ENCODE results near the gene TTLL11. TPM values are rescaled to one million over a fixed set of nuclear protein-coding genes. Genes with fewer than 3 reads are reported as not detected.

The TTLL11 gene
- total RNA-seq, 4 donors from 2014 or later, result 9.8 to 18.6 (median 15.6) TPM

GRCh38 chr9:121773954-121774714, 319.0 kb downstream of the TTLL11 start:
- no peak for DNase-seq (ENCODE audit: low spot score in 2 of 2)
- TF ChIP-seq EP300 (IDR thresholded peaks at IDR 0.05), result no peak
- TF ChIP-seq POLR2A (IDR thresholded peaks at IDR 0.05), result no peak
- Histone ChIP-seq H3K36me3 (peaks cover 0 to 80% (median 0%) of the 10 kb centered on the region in 3 donors), H3K27me3 (no peaks in the 10 kb centered on the region), H3K4me1 (peaks cover 0 to 60% (median 20%) of the 10 kb centered on the region in 4 donors), H3K4me3 (no peak overlapping the region), H3K9me3 (peaks cover 0 to 6% (median 2%) of the 10 kb centered on the region in 4 donors), H3K27ac (peak overlapping the region; percentile 42 to 86 (median 76))
- 87 to 91% methylated on average over 17 to 18 of the region's 19 CpGs for WGBS, 2 donors

- no peak overlapping the region for H3K4me3 ChIP-seq
- 64 to 78% methylated on average over 7 to 8 of the region's 18 CpGs for WGBS, 2 donors
- DNase-seq (ENCODE audit: low spot score in 2 of 2), result no peak
- TF ChIP-seq CTCF (IDR thresholded peaks at IDR 0.05) (no peak), POLR2A (IDR thresholded peaks at IDR 0.05) (no peak), EP300 (IDR thresholded peaks at IDR 0.05) (no peak)
- H3K9me3 ChIP-seq, result peaks cover 0 to 5% (median 2%) of the 10 kb centered on the region in 4 donors
- H3K36me3 ChIP-seq, result peaks cover 0 to 84% (median 5%) of the 10 kb centered on the region in 3 donors
- H3K27ac ChIP-seq, result peak overlapping the region; percentile 42 to 86 (median 76)
- H3K27me3 ChIP-seq, result no peaks in the 10 kb centered on the region
- peaks cover 0 to 52% (median 17%) of the 10 kb centered on the region in 4 donors for H3K4me1 ChIP-seq
These were observed 319.7 kb downstream of the TTLL11 start for GRCh38 chr9:121773286-121773953.

- H3K36me3 ChIP-seq, result peaks cover 0 to 84% (median 5%) of the 10 kb centered on the region in 3 donors
These were observed 320.4 kb downstream of the TTLL11 start for GRCh38 chr9:121772600-121773285.

More at GRCh38 chr9:121772600-121773285, 320.4 kb downstream of the TTLL11 start:
- H3K9me3 ChIP-seq, result no peaks in the 10 kb centered on the region
- DNase-seq (ENCODE audit: low spot score in 2 of 2), result no peak
- WGBS, 2 donors, result 84 to 94% methylated on average over 21 to 27 of the region's 45 CpGs
- H3K4me3 ChIP-seq, result no peak overlapping the region
- peaks cover 0 to 46% (median 16%) of the 10 kb centered on the region in 4 donors for H3K4me1 ChIP-seq
- no peak for TF ChIP-seq CTCF (IDR thresholded peaks at IDR 0.05)
- peak in 1 of 2 donors; percentile 17 for TF ChIP-seq EP300 (IDR thresholded peaks at IDR 0.05)
- H3K27ac ChIP-seq, result peak overlapping the region; percentile 42 to 86 (median 76)
- H3K27me3 ChIP-seq, result no peaks in the 10 kb centered on the region

Small RNAs within 50 kb of the gene (small RNA-seq; reads per million reads assigned to genes)
- not detected for gene MIR4478

Other genes starting within 250 kb of the TTLL11 start
- gene NDUFA8, start 66.5 kb upstream of the TTLL11 start, total RNA-seq, result 10 to 100 TPM; 18.0 to 26.0 (median 22.5) TPM
- gene MORN5, start 66.6 kb upstream of the TTLL11 start, total RNA-seq, result 1 to 10 TPM in 1 of 4 donors, not detected in 3; 1.8 TPM
- gene LHX6, start 135.6 kb upstream of the TTLL11 start, total RNA-seq, result 10 to 100 TPM in 1 of 4 donors, 1 to 10 TPM in 3; 2.5 to 15.0 (median 6.5) TPM
- 1 to 10 TPM; 5.7 to 8.0 (median 7.0) TPM for gene RBM18, start 171.5 kb upstream of the TTLL11 start, total RNA-seq
- 10 to 100 TPM; 22.7 to 39.4 (median 38.2) TPM for gene MRRF, start 171.6 kb upstream of the TTLL11 start, total RNA-seq

Measured in tibial nerve (tissue), 4 donors.